Measurements from ENCODE around the gene LDLRAD2. TPM values are rescaled to one million over a fixed set of nuclear protein-coding genes. Genes with fewer than 3 reads are reported as not detected.

The LDLRAD2 gene
- total RNA-seq, 1 experiment from 2014 or later, result not detected

- Histone ChIP-seq H3K27me3 (ENCODE audit: insufficient read depth, low read length) (no peaks in the 10 kb centered on the region), H3K36me3 (ENCODE audit: control insufficient read depth in 1 of 2, insufficient read depth in 2 of 2, low read length in 2 of 2) (no peaks in the 10 kb centered on the region), H3K4me3 (replicated peaks in 1 of 2; ENCODE audit: low read depth in 1 of 2, low read length in 2 of 2) (no peak overlapping the region), H4K20me1 (ENCODE audit: insufficient read depth) (no peaks in the 10 kb centered on the region), H3K79me2 (ENCODE audit: insufficient read depth, low read length) (peaks cover 97% of the 10 kb centered on the region), H3K9ac (ENCODE audit: low read length) (no peak overlapping the region), H3K27ac (ENCODE audit: low read depth, low read length) (no peak overlapping the region), H3K9me3 (ENCODE audit: control insufficient read depth in 1 of 2, insufficient read depth in 1 of 2, low read depth in 1 of 2, low read length in 2 of 2) (no peaks in the 10 kb centered on the region), H2AFZ (ENCODE audit: low read depth, low read length, poor library complexity, severe bottlenecking) (no peak overlapping the region), H3K9me2 (ENCODE audit: insufficient read depth) (no peaks in the 10 kb centered on the region), H3K4me2 (ENCODE audit: low read length) (no peak overlapping the region), H3K4me1 (ENCODE audit: control insufficient read depth in 1 of 2, insufficient read depth in 2 of 2, low read length in 2 of 2) (peaks cover 22 to 24% of the 10 kb centered on the region in 2 experiments)
- ChIA-PET POLR2A (no interaction called here), CTCF (no interaction called here), RAD21 (ENCODE audit: low non-redundant PET in 1 of 2, low total read pairs in 2 of 2, uncharacterized antibody in 2 of 2, unreplicated experiment in 2 of 2) (no interaction called here)
- BruUV-seq (replicated peaks), result no TSS peak
- no peak for DNase-seq (ENCODE audit: low read depth, low spot score)
- TF ChIP-seq SRF (IDR thresholded peaks at IDR 0.05; ENCODE audit: low read depth) (no peak), FOSL1 (IDR thresholded peaks at IDR 0.05; ENCODE audit: low read depth) (no peak), JUND (IDR thresholded peaks at IDR 0.05) (no peak), ELF1 (IDR thresholded peaks at IDR 0.05; ENCODE audit: borderline replicate concordance, low read depth) (no peak), REST (IDR thresholded peaks at IDR 0.05; ENCODE audit: low read depth) (no peak), RAD21 (IDR thresholded peaks at IDR 0.05; ENCODE audit: low read depth) (no peak), ZNF274 (IDR thresholded peaks at IDR 0.05; ENCODE audit: low read depth, low read length) (no peak), EZH2phosphoT487 (IDR thresholded peaks at IDR 0.05; ENCODE audit: borderline replicate concordance) (no peak), SIN3A (IDR thresholded peaks at IDR 0.05; ENCODE audit: low read depth) (no peak)
- intact Hi-C loops (cut with micrococcal nuclease), result no loop called here
- no peak for ATAC-seq
These were observed 45.9 kb upstream of the LDLRAD2 start for GRCh38 chr1:21766210-21766609.

Measured in HCT116 (cell line).